ENCODE results near the gene PMAIP1.

Gene PMAIP1

GRCh38 chr18:59915606-59916005 lies 15.8 kb downstream of the PMAIP1 start:
- no peak for DNase-seq

GRCh38 chr18:59916746-59917145 lies 16.9 kb downstream of the PMAIP1 start:
- DNase-seq: no peak

- DNase-seq: no peak
Observed at GRCh38 chr18:59917422-59917821, 17.6 kb downstream of the PMAIP1 start.

GRCh38 chr18:59918320-59918755 lies 18.5 kb downstream of the PMAIP1 start:
- no peak for DNase-seq

- DNase-seq: no peak
Observed at GRCh38 chr18:59918997-59919396, 19.2 kb downstream of the PMAIP1 start.

- peak; percentile 46 to 58 for DNase-seq
Observed at GRCh38 chr18:59921384-59921891, 21.6 kb downstream of the PMAIP1 start.

- DNase-seq: no peak
Observed at GRCh38 chr18:59923539-59924196, 23.9 kb downstream of the PMAIP1 start.

GRCh38 chr18:59926131-59926530 lies 26.3 kb downstream of the PMAIP1 start:
- DNase-seq: no peak

GRCh38 chr18:59927246-59927825 lies 27.5 kb downstream of the PMAIP1 start:
- peak; percentile 29 to 42 for DNase-seq

GRCh38 chr18:59928201-59928600 lies 28.4 kb downstream of the PMAIP1 start:
- no peak for DNase-seq

GRCh38 chr18:59929621-59930295 lies 30.0 kb downstream of the PMAIP1 start:
- no peak for DNase-seq

- DNase-seq: no peak
Observed at GRCh38 chr18:59932401-59932800, 32.6 kb downstream of the PMAIP1 start.

- DNase-seq: no peak
Observed at GRCh38 chr18:59938676-59939075, 38.9 kb downstream of the PMAIP1 start.

- DNase-seq: no peak
Observed at GRCh38 chr18:59939127-59939526, 39.3 kb downstream of the PMAIP1 start.

GRCh38 chr18:59940068-59940467 lies 40.3 kb downstream of the PMAIP1 start:
- no peak for DNase-seq

GRCh38 chr18:59941331-59941730 lies 41.5 kb downstream of the PMAIP1 start:
- DNase-seq: no peak

GRCh38 chr18:59942601-59943000 lies 42.8 kb downstream of the PMAIP1 start:
- no peak for DNase-seq

GRCh38 chr18:59945544-59945943 lies 45.7 kb downstream of the PMAIP1 start:
- no peak for DNase-seq

GRCh38 chr18:59950215-59950944 lies 50.6 kb downstream of the PMAIP1 start:
- peak in 1 of 2 donors; percentile 21 for DNase-seq

GRCh38 chr18:59951591-59951990 lies 51.8 kb downstream of the PMAIP1 start:
- DNase-seq: no peak

GRCh38 chr18:59952283-59953007 lies 52.6 kb downstream of the PMAIP1 start:
- no peak for DNase-seq

Data from stimulated activated CD4-positive, alpha-beta T cell treated with anti-CD3 and anti-CD28 coated beads, Interleukin-2, amount 100 ng/mL, for 24 hours (primary cell).